KOPT-K1 (cell line): ENCODE measurements around the gene POLD2.

Experiments
- H3K27ac ChIP-seq: fragments of 200-600 bp; sonication (generic); 2 replicates; pipeline ENCODE4 v1.5.1; 2016; ENCODE audit warnings: antibody characterized with exemption, mild to moderate bottlenecking, low read depth, low read length; ENCODE audit not compliant: poor library complexity, severe bottlenecking
- H3K36me3 ChIP-seq: fragments of 200-600 bp; sonication (generic); 2 replicates; pipeline ENCODE4 v1.5.1; 2017; ENCODE audit warnings: antibody characterized with exemption, mild to moderate bottlenecking, low read length, moderate library complexity; ENCODE audit not compliant: insufficient read depth
- H3K9me3 ChIP-seq: fragments of 200-600 bp; sonication (generic); 2 replicates; pipeline ENCODE4 v1.5.1; 2017; ENCODE audit warnings: antibody characterized with exemption, low read length, mild to moderate bottlenecking; ENCODE audit not compliant: insufficient read depth, poor library complexity, severe bottlenecking

Gene POLD2

GRCh38 chr7:44095781-44096180, 27.6 kb downstream of the POLD2 start:
- Histone ChIP-seq H3K36me3 (no peaks in the 10 kb centered on the region), H3K9me3 (peaks cover 10% of the 10 kb centered on the region), H3K27ac (peak overlapping the region; percentile 100)

GRCh38 chr7:44094883-44095592, 28.3 kb downstream of the POLD2 start:
- peak overlapping the region; percentile 100 for H3K27ac ChIP-seq
- H3K36me3 ChIP-seq: no peaks in the 10 kb centered on the region
- peaks cover 10% of the 10 kb centered on the region for H3K9me3 ChIP-seq

GRCh38 chr7:44094365-44094764, 29.0 kb downstream of the POLD2 start:
- Histone ChIP-seq H3K36me3 (no peaks in the 10 kb centered on the region), H3K9me3 (peaks cover 10% of the 10 kb centered on the region), H3K27ac (peak overlapping the region; percentile 100)

GRCh38 chr7:44093102-44093641, 30.2 kb downstream of the POLD2 start:
- no peaks in the 10 kb centered on the region for H3K36me3 ChIP-seq
- H3K27ac ChIP-seq: peak overlapping the region; percentile 100
- peaks cover 10% of the 10 kb centered on the region for H3K9me3 ChIP-seq

- H3K27ac ChIP-seq: peak overlapping the region; percentile 70
- no peaks in the 10 kb centered on the region for H3K36me3 ChIP-seq
- peaks cover 4% of the 10 kb centered on the region for H3K9me3 ChIP-seq
Measured at GRCh38 chr7:44087911-44088838, 35.2 kb downstream of the POLD2 start.

- no peaks in the 10 kb centered on the region for H3K36me3 ChIP-seq
- peak overlapping the region; percentile 70 for H3K27ac ChIP-seq
- no peaks in the 10 kb centered on the region for H3K9me3 ChIP-seq
Measured at GRCh38 chr7:44086627-44087026, 36.7 kb downstream of the POLD2 start.

GRCh38 chr7:44085546-44085945, 37.8 kb downstream of the POLD2 start:
- peaks cover 6% of the 10 kb centered on the region for H3K36me3 ChIP-seq
- H3K27ac ChIP-seq: peak overlapping the region; percentile 86
- no peaks in the 10 kb centered on the region for H3K9me3 ChIP-seq

- Histone ChIP-seq H3K36me3 (peaks cover 14% of the 10 kb centered on the region), H3K9me3 (no peaks in the 10 kb centered on the region), H3K27ac (peak overlapping the region; percentile 86)
Measured at GRCh38 chr7:44084701-44085100, 38.6 kb downstream of the POLD2 start.

- Histone ChIP-seq H3K36me3 (peaks cover 23% of the 10 kb centered on the region), H3K9me3 (no peaks in the 10 kb centered on the region), H3K27ac (peak overlapping the region; percentile 86)
Measured at GRCh38 chr7:44083796-44084195, 39.6 kb downstream of the POLD2 start.

- H3K27ac ChIP-seq: peak overlapping the region; percentile 86
Measured at GRCh38 chr7:44082541-44083207, 40.7 kb downstream of the POLD2 start.

GRCh38 chr7:44081266-44081748, 42.0 kb downstream of the POLD2 start:
- Histone ChIP-seq H3K27ac (peak overlapping the region; percentile 100), H3K36me3 (peaks cover 48% of the 10 kb centered on the region), H3K9me3 (no peaks in the 10 kb centered on the region)

More at GRCh38 chr7:44082541-44083207, 40.7 kb downstream of the POLD2 start:
- peaks cover 34% of the 10 kb centered on the region for H3K36me3 ChIP-seq
- H3K9me3 ChIP-seq: no peaks in the 10 kb centered on the region

- Histone ChIP-seq H3K36me3 (peaks cover 53% of the 10 kb centered on the region), H3K27ac (peak overlapping the region; percentile 100), H3K9me3 (no peaks in the 10 kb centered on the region)
Measured at GRCh38 chr7:44080686-44081265, 42.6 kb downstream of the POLD2 start.

GRCh38 chr7:44080118-44080517, 43.2 kb downstream of the POLD2 start:
- Histone ChIP-seq H3K27ac (peak overlapping the region; percentile 100), H3K9me3 (no peaks in the 10 kb centered on the region), H3K36me3 (peaks cover 60% of the 10 kb centered on the region)

GRCh38 chr7:44079331-44080021, 43.9 kb downstream of the POLD2 start:
- Histone ChIP-seq H3K9me3 (no peaks in the 10 kb centered on the region), H3K27ac (peak overlapping the region; percentile 100), H3K36me3 (peaks cover 66% of the 10 kb centered on the region)
